CD14-positive monocyte (primary cell): Measurements from ENCODE around the gene HIVEP3. TPM values are rescaled to one million over a fixed set of nuclear protein-coding genes. Genes with fewer than 3 reads are reported as not detected.

Experiments used
- DNase-seq, 3 donors: peaks; one replicate each; pipeline ENCODE4 v3.0.0-alpha.2; 2011 to 2022
- H2AFZ ChIP-seq: 2 replicates; pipeline ENCODE4 v1.6.0; 2012; ENCODE audit warnings: mild to moderate bottlenecking, low read depth, low read length, inconsistent platforms; ENCODE audit not compliant: insufficient read depth, poor library complexity, severe bottlenecking
- H3K27ac ChIP-seq, 2 donors: 1 replicate in 1 of 2; 2 replicates in 1 of 2; pipeline ENCODE4 v1.5.1; 2012 to 2013; ENCODE audit warnings: low read length in 2 of 2, control low read depth in 1 of 2, inconsistent platforms in 1 of 2, low read depth in 1 of 2, mild to moderate bottlenecking in 1 of 2
- H3K27me3 ChIP-seq, 2 donors: one replicate each; pipeline versions ENCODE4 v1.6.0 to v1.6.1; 2011 to 2013; ENCODE audit warnings: low read length in 2 of 2; ENCODE audit not compliant: control insufficient read depth in 2 of 2, insufficient read depth in 2 of 2
- H3K36me3 ChIP-seq, 2 donors: replicated peaks in 1 of 2; 1 replicate in 1 of 2; 2 replicates in 1 of 2; pipeline versions ENCODE4 v1.5.1 to v1.6.1; 2012 to 2013; ENCODE audit warnings: low read length in 2 of 2, control low read depth in 1 of 2, inconsistent platforms in 1 of 2, mild to moderate bottlenecking in 1 of 2; ENCODE audit not compliant: insufficient read depth in 2 of 2, control insufficient read depth in 1 of 2
- H3K4me1 ChIP-seq, 2 donors: 1 replicate in 1 of 2; 2 replicates in 1 of 2; pipeline versions ENCODE4 v1.5.1 to v1.6.1; 2012 to 2013; ENCODE audit warnings: low read length in 2 of 2, control low read depth in 1 of 2, inconsistent platforms in 1 of 2, mild to moderate bottlenecking in 1 of 2, moderate library complexity in 1 of 2; ENCODE audit not compliant: insufficient read depth in 2 of 2, control insufficient read depth in 1 of 2
- H3K4me2 ChIP-seq: replicated peaks from 2 replicates; pipeline ENCODE3; 2012; ENCODE audit warnings: low read length, moderate library complexity, mild to moderate bottlenecking; ENCODE audit not compliant: poor library complexity, severe bottlenecking; ENCODE audit errors: extremely low read depth
- H3K4me3 ChIP-seq, 3 experiments: fragments of 200-600 bp in 1 of 3; sonication (generic) in 1 of 3; replicated peaks in 1 of 3; 1 replicate in 2 of 3; 2 replicates in 1 of 3; pipeline ENCODE4 v1.5.1; 2011 to 2013; ENCODE audit warnings: low read length in 3 of 3, mild to moderate bottlenecking in 3 of 3, control low read depth in 2 of 3, low read depth in 2 of 3, inconsistent platforms in 1 of 3, moderate library complexity in 1 of 3
- H3K79me2 ChIP-seq: 2 replicates; pipeline ENCODE4 v1.6.0; 2012; ENCODE audit warnings: mild to moderate bottlenecking, control low read depth, inconsistent platforms, low read length, moderate library complexity; ENCODE audit not compliant: insufficient read depth
- H3K9ac ChIP-seq: 2 replicates; pipeline ENCODE4 v1.6.0; 2017; ENCODE audit warnings: low read length, mild to moderate bottlenecking; ENCODE audit not compliant: insufficient read depth, poor library complexity, severe bottlenecking
- H3K9me3 ChIP-seq, 2 donors: replicated peaks in 1 of 2; 1 replicate in 1 of 2; 2 replicates in 1 of 2; pipeline versions ENCODE4 v1.5.1 to v1.6.1; 2012 to 2013; ENCODE audit warnings: low read length in 2 of 2, control low read depth in 1 of 2; ENCODE audit not compliant: control insufficient read depth in 1 of 2, insufficient read depth in 1 of 2
- H4K20me1 ChIP-seq: 2 replicates; pipeline ENCODE4 v1.6.0; 2012; ENCODE audit warnings: mild to moderate bottlenecking, low read length, control low read depth, moderate library complexity; ENCODE audit not compliant: insufficient read depth
- H3K27ac Mint-ChIP-seq, 7 donors: one replicate each; pipeline ENCODE4 v1.8.0; 2020; ENCODE audit warnings: mild to moderate bottlenecking in 7 of 7, mixed read lengths in 7 of 7, moderate library complexity in 6 of 7, inconsistent platforms in 2 of 7
- H3K27me3 Mint-ChIP-seq, 3 donors: one replicate each; pipeline ENCODE4 v1.8.0; 2021 to 2022; ENCODE audit warnings: low read depth in 3 of 3, mild to moderate bottlenecking in 3 of 3, mixed read lengths in 3 of 3, moderate library complexity in 3 of 3, inconsistent platforms in 1 of 3
- H3K36me3 Mint-ChIP-seq, 2 donors: one replicate each; pipeline ENCODE4 v1.8.0; 2020; ENCODE audit warnings: mixed read lengths in 2 of 2, inconsistent platforms in 1 of 2, mild to moderate bottlenecking in 1 of 2
- H3K4me1 Mint-ChIP-seq: one replicate; pipeline ENCODE4 v1.8.0; 2020; ENCODE audit warnings: mild to moderate bottlenecking, mixed read lengths
- H3K4me3 Mint-ChIP-seq, 2 donors: one replicate each; pipeline ENCODE4 v1.8.0; 2020; ENCODE audit warnings: mild to moderate bottlenecking in 2 of 2, mixed read lengths in 2 of 2, moderate library complexity in 1 of 2
- H3K9me3 Mint-ChIP-seq, 7 donors: one replicate each; pipeline ENCODE4 v1.8.0; 2020 to 2022; ENCODE audit warnings: mixed read lengths in 7 of 7, mild to moderate bottlenecking in 6 of 7, moderate library complexity in 6 of 7, inconsistent platforms in 2 of 7
- CTCF ChIP-seq: fragments of 200-600 bp; IDR thresholded peaks from one replicate; pipeline ENCODE4 v1.8.0; 2022; ENCODE audit warnings: antibody characterized with exemption, mild to moderate bottlenecking
- WGBS: methylation state at CpG from one replicate; pipeline ENCODE4 v1.1.5; 2013; ENCODE audit warnings: missing lambda C conversion rate; ENCODE audit not compliant: insufficient coverage; 5-methylcytosine and 5-hydroxymethylcytosine counted together
- intact Hi-C, 2 donors: fragments of 100-400 bp; cut with micrococcal nuclease; formaldehyde crosslinking; loops; one replicate each; pipeline versions ENCODE4 v1.15.0 to v1.15.1; 2023
- polyA plus RNA-seq, 3 donors: library from polyadenylated mRNA; depleted of rRNA in 1 of 3; unstranded in 2 of 3; stranded (reverse) in 1 of 3; fragments of 300-500 nt in 2 of 3; fragments of >200 nt in 1 of 3; fragmentation: Illumina TruSeq in 2 of 3; gene quantifications; 1 replicate in 2 of 3; 2 replicates in 1 of 3; pipeline ENCODE4 v1.2.3, GENCODE V29; 2012 to 2021

HIVEP3 gene
- polyA plus RNA-seq, 3 donors = 1.2 to 3.7 (median 1.8) TPM

- no peak for DNase-seq
- H3K4me3 Mint-ChIP-seq = no peak overlapping the region
- Histone ChIP-seq H3K9ac (no peak overlapping the region), H3K4me1 (no peaks in the 10 kb centered on the region), H3K27me3 (no peaks in the 10 kb centered on the region), H2AFZ (no peak overlapping the region), H3K4me3 (no peak overlapping the region), H3K4me2 (no peak overlapping the region), H3K79me2 (no peaks in the 10 kb centered on the region), H4K20me1 (no peaks in the 10 kb centered on the region), H3K36me3 (no peaks in the 10 kb centered on the region), H3K27ac (no peak overlapping the region), H3K9me3 (no peaks in the 10 kb centered on the region)
- peaks cover 3 to 7% (median 3%) of the 10 kb centered on the region in 3 donors for H3K27me3 Mint-ChIP-seq
- TF ChIP-seq CTCF = no peak
- intact Hi-C loops = no loop called here
- no peaks in the 10 kb centered on the region for H3K4me1 Mint-ChIP-seq
- no peak overlapping the region for H3K27ac Mint-ChIP-seq
- H3K9me3 Mint-ChIP-seq = peaks cover 0 to under 1% (median 0%) of the 10 kb centered on the region in 7 donors
- 57% methylated on average over 2 of the region's 4 CpGs for WGBS
- no peaks in the 10 kb centered on the region for H3K36me3 Mint-ChIP-seq
These were observed 451.0 kb downstream of the HIVEP3 start for GRCh38 chr1:41467673-41468072.

GRCh38 chr1:41466146-41466545, 452.6 kb downstream of the HIVEP3 start:
- Mint-ChIP-seq H3K4me3 (no peak overlapping the region), H3K4me1 (no peaks in the 10 kb centered on the region), H3K27me3 (peaks cover 1 to 7% (median 3%) of the 10 kb centered on the region in 3 donors), H3K27ac (peak overlapping the region in 1 of 7 donors; percentile 17), H3K36me3 (no peaks in the 10 kb centered on the region), H3K9me3 (peaks cover 0 to 4% (median 2%) of the 10 kb centered on the region in 7 donors)
- Histone ChIP-seq H3K9ac (no peak overlapping the region), H3K27me3 (no peaks in the 10 kb centered on the region), H2AFZ (no peak overlapping the region), H3K27ac (no peak overlapping the region), H3K4me3 (no peak overlapping the region), H3K36me3 (no peaks in the 10 kb centered on the region), H4K20me1 (no peaks in the 10 kb centered on the region), H3K4me1 (no peaks in the 10 kb centered on the region), H3K4me2 (no peak overlapping the region), H3K9me3 (no peaks in the 10 kb centered on the region), H3K79me2 (no peaks in the 10 kb centered on the region)
- 93% methylated on average over 4 of the region's 5 CpGs for WGBS
- intact Hi-C loops = no loop called here
- TF ChIP-seq CTCF = no peak
- no peak for DNase-seq
